T follicular helper cell (primary cell): ENCODE results near the gene COX7A1.

Experiments
- DNase-seq: peaks from one replicate; pipeline ENCODE4 v3.0.0-alpha.2; 2020; ENCODE audit warnings: low read depth

The COX7A1 gene

DNA sequence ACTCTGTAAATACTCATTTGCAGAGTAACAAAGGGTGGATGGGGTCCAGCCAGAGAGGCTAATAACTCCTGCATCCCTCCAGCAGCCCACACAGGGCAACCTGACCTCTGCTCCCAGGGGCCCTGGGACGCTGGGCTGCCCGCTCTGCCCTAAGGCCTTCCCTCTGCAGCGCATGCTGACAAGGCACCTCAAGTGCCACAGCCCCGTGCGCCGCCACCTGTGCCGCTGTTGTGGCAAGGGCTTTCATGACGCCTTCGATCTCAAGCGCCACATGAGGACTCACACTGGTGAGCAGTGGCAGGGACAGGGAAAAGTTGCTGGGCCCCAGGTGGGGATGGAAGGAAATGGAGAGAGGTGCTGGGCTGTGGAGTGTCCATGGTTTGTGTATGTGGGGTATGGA, 39.6 kb downstream of the COX7A1 start:
- DNase-seq = no peak

DNA sequence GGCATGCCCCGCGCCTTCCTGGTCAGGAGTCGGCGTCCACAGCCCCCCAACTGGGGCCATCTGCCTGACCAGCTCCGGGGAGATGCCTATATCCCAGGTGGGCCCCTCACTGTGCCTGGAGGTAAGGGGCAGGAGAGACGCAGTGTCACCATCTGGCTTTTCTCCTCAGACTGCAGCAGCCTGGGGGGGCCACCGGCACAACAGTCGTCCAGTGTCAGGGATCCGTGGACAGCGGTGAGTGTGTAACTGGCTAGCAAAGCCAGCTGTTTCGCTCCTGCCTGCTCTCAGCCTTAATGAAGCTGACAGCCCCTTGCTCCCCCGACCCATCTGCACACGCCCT, 41.1 kb downstream of the COX7A1 start:
- DNase-seq = no peak

DNA sequence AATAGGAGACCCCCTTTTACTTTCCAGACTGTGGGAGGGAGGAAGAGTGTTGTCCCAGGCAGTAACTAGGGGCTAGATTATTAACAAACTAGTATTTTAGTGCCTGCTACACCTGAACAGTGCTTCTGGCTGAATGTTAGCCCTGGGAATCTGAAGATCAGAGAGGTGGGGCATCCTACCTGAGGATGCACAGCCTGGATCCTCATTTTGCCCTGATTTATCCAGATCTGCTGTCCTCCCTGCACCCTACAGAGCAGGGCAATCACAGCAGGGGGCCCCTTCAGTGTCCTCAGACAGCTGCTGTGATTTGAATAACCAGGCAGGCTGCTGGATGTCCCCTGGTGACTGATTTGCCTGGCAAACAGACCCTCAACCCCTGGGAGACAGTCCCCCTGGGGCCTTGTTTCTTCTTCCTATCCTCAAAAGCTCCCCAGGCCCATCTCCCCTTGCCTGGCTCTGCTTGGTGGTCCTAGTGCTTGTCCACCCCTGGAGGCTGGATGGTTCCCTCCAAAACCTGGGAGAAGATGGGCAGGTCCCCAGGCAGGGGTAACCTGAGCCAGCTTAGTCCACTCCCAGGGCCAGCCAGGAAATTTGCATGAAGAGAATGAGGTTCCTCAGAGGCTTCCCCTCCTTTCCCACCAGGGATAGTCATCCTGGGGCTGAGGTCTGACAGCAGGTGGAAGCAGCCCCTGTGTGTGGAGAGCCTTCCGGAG, 41.6 kb downstream of the COX7A1 start, which contains the start of gene OVOL3:
OVOL3 (plus strand) TSS at position 657 of the 713 bp plus-strand sequence. CDS start 60 bp downstream, outside the sequence.
- DNase-seq = no peak

DNA sequence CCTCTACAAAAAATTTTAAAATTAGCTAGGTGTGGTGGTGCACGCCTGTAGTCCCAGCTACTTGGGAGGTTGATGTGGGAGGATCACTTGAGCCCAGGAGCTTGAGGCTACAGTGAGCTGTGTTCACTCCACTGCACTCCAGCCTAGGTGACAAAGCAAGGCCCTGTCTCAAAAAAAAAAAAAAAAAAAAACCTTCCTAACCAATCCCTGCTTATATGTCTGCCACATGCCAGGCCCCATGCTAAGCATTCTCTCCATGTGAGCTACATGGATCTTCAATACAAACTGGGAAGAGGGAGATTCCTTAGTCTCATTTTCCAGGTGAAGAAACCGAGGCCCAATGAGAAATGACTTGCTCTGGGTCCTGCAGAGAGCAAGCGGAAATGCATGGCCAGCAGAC, 43.6 kb downstream of the COX7A1 start:
- no peak for DNase-seq

DNA sequence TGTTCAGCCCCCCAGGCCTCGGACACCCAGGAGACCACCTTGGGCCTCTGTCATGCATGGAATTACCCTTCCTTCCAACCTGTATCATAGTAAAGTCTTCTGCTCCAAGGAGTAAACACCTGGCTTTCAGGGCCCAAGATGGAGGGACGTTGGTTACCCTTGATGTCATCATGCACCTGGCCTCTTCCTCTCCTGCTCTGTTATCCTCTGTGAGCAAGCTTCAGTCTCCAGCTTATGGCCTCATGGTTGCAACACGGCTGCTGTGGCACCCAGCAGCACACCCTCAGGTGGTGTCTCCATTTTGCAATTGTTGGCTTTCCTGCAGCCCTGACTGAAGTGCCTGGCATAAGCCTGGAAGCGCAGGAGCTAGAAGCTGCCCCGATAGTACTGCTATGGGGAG, 45.3 kb downstream of the COX7A1 start:
- DNase-seq = no peak

DNA sequence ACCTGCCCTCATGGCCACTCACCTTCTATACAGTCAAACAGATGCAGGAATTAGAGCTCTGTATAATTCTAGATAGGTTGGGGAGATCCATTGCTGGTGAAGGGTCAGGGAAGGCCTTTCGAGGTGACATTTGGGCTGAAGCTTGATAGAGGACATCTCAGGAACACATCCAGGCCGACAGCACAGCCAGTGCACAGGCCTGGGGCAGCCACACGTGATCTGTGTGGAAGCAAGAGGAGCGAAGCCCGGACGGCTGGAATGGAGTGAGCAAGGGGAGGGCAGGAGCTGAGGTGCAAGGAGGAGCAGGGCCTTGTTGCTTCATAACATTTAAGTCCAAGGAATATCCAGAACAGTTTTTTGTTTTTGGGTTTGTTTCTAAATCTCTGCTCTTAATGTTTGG, 45.8 kb downstream of the COX7A1 start:
- DNase-seq = no peak

DNA sequence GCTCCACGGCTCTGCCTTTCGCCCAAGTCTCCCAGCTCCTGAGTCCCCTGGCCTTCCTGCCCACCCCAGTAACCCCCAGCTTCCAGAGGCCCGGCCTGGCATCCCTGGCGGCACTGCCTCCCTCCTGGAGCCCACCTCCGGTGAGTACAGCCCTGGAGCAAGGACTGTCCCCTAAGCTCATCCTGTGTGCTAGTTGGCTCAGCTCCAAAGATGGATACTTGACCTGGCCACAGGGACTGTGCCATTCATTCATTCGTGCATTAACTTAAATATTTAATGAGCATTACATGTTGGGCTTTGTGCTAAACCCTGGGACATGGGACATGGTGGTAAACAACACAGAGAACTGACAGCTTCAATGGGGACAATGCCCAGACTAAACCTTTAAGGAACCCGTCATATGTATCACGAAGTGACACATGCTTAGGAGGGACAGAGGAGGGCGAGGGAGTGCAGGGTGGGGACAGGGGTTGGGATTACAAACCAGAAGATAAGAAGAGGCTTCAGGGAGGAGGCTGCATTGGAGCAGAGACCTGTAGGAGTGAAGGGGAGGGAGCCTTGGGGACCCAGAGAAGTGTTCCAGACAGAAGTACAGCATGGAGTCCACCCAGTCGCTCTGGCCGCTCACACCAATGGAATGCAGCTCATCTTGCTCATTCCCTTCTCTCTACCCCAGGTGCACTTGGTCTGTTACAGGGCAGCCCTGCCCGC, 48.2 kb downstream of the COX7A1 start:
- DNase-seq = no peak

DNA sequence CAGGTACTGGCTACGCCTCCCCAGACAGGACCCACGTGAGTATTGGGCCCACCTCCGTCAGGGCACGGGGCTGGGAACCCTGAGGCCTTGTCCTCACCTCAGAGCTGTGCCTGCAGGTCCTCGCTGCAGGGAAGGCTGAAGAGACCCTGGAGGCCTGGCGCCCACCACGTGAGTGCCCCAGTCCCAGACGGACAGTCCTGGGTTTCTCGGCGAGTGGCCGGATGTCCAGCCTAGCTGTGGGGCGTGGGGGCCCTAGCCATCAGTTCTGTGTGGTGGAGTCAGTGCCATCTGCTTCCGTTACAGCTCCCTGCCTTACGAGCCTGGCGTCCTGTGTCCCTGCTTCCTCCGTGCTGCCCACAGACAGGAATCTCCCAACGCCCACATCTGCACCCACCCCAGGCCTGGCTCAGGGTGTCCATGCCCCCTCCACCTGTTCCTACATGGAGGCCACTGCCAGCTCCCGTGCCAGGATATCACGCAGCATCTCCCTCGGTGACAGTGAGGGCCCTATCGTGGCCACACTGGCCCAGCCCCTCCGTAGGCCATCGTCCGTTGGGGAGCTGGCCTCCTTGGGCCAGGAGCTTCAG, 49.1 kb downstream of the COX7A1 start:
- DNase-seq = no peak

DNA sequence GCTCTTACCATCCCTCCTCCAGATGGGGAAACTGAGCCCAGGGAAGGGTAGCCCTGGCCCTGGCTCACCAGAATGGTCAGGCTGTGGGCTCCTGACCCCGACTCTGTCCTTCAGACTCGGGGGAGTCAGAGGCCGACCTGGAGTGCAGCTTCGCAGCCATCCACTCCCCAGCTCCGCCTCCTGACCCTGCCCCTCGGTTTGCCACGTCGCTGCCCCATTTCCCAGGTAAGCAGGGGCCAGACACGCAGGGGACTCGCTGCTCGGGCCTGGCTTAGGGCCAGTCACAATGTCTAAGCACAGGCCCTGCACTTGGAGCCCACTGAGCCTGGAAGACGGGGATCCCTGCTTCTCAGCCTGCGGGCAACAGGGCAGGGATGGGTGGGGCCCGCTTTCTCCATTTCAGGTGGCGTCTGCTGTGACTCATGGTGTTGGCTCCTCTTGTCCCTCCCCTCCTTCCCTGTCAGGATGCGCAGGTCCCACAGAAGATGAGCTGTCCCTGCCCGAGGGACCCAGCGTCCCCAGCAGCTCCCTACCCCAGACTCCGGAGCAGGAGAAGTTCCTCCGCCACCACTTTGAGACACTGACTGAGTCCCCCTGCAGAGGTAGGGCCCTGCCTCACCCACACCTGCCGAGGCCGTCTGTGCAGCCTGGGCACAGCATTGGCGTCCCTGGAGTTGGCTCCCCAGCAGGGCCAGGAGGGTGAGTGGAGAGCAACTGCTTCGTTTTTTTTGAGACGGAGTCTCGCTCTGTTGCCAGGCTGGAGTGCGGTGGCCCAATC, 50.5 kb downstream of the COX7A1 start:
- DNase-seq = no peak
